ENCODE results near the gene CDC25B. TPM values are rescaled to one million over a fixed set of nuclear protein-coding genes. Genes with fewer than 3 reads are reported as not detected.

Gene CDC25B
- total and polyA plus RNA-seq, 2 of the 13 experiments (the other 11 are each of a cell fraction or from before 2014, with no cell fraction given) = 14.5 to 19.4 TPM

GRCh38 chr20:3846740-3847428, 50.8 kb downstream of the CDC25B start, which contains the start of gene MAVS (continued):
- TF ChIP-seq ARID5B (CRISPR knock-in tag; IDR thresholded peaks at IDR 0.05) (peak; percentile 50; the same call in 1 of the 2 replicates), ZBTB7A (CRISPR knock-in tag; IDR thresholded peaks at IDR 0.05) (peak; percentile 97), HOXA5 (CRISPR knock-in tag; IDR thresholded peaks at IDR 0.05) (peak; percentile 95), ZFP36 (IDR thresholded peaks at IDR 0.05; ENCODE audit: borderline replicate concordance, low read depth, low read length, partially characterized antibody) (no peak), SP140L (CRISPR knock-in tag; IDR thresholded peaks at IDR 0.05; ENCODE audit: borderline replicate concordance) (peak; percentile 54; the same call in 1 of the 2 replicates), ZNF350 (CRISPR knock-in tag; IDR thresholded peaks at IDR 0.05; ENCODE audit: borderline replicate concordance, low read depth) (0 out of 2 replicates have a peak, but pooled peaks have one; percentile 80), JUND (CRISPR knock-in tag; IDR thresholded peaks at IDR 0.05) (peak; percentile 56; the same call in 1 of the 2 replicates), ZNF670 (CRISPR knock-in tag; IDR thresholded peaks at IDR 0.05; ENCODE audit: borderline replicate concordance) (peak; percentile 91; the same call in 1 of the 2 replicates), DRAP1 (CRISPR knock-in tag; IDR thresholded peaks at IDR 0.05) (peak; percentile 99), ZNF878 (CRISPR knock-in tag; IDR thresholded peaks at IDR 0.05) (peak; percentile 88; the same call in 1 of the 2 replicates), ZNF12 (CRISPR knock-in tag; IDR thresholded peaks at IDR 0.05) (no peak; the same call in 1 of the 2 replicates), GLI4 (CRISPR knock-in tag; IDR thresholded peaks at IDR 0.05; ENCODE audit: borderline replicate concordance) (no peak; the same call in 1 of the 2 replicates), ZFX (CRISPR knock-in tag; IDR thresholded peaks at IDR 0.05; ENCODE audit: low read depth) (peak; percentile 99), ZC3H13 (CRISPR knock-in tag; IDR thresholded peaks at IDR 0.05) (peak; percentile 92; the same call in 1 of the 2 replicates), NPAS2 (CRISPR knock-in tag; IDR thresholded peaks at IDR 0.05; ENCODE audit: borderline replicate concordance) (no peak), ZNF468 (CRISPR knock-in tag; IDR thresholded peaks at IDR 0.05) (no peak), ARNT2 (CRISPR knock-in tag; IDR thresholded peaks at IDR 0.05; ENCODE audit: low read depth) (no peak; the same call in 1 of the 2 replicates), ZNF296 (CRISPR knock-in tag; conservative IDR thresholded peaks at IDR 0.05) (no peak), NCOA5 (CRISPR knock-in tag; IDR thresholded peaks at IDR 0.05) (0 out of 2 replicates have a peak, but pooled peaks have one; percentile 37), THAP11 (CRISPR knock-in tag; IDR thresholded peaks at IDR 0.05) (peak; percentile 75), NR1H2 (CRISPR knock-in tag; IDR thresholded peaks at IDR 0.05; ENCODE audit: borderline replicate concordance, low read depth) (peak; percentile 90; the same call in 1 of the 2 replicates), ZNF550 (CRISPR knock-in tag; IDR thresholded peaks at IDR 0.05; ENCODE audit: borderline replicate concordance) (no peak), ZNF770 (CRISPR knock-in tag; IDR thresholded peaks at IDR 0.05) (peak; percentile 83), ZNF720 (CRISPR knock-in tag; IDR thresholded peaks at IDR 0.05) (peak; percentile 78; the same call in 1 of the 2 replicates)

Measured in HepG2 (cell line).